K562 (cell line): ENCODE measurements around the gene ISG20L2. TPM values are rescaled to one million over a fixed set of nuclear protein-coding genes. Genes with fewer than 3 reads are reported as not detected.

Experiments
- ARHGAP35 ChIP-seq: fragments of 450-650 bp; IDR thresholded peaks from 2 replicates; pipeline ENCODE4 v1.6.1; 2018; ENCODE audit not compliant: partially characterized antibody
- ASH1L ChIP-seq: fragments of 450-650 bp; IDR thresholded peaks from 2 replicates; pipeline ENCODE4 v1.6.1; 2018; ENCODE audit warnings: borderline replicate concordance, mild to moderate bottlenecking, low read depth; ENCODE audit not compliant: partially characterized antibody
- EZH2 ChIP-seq: IDR thresholded peaks from 2 replicates; pipeline ENCODE4 v1.6.1; 2012; ENCODE audit warnings: low read depth, mild to moderate bottlenecking, inconsistent platforms, low read length, borderline replicate concordance
- GABPA ChIP-seq: fragments of 200-800 bp; sonication (Bioruptor generic); conservative IDR thresholded peaks from 2 replicates; pipeline ENCODE4 v1.6.1; 2016; ENCODE audit warnings: low read depth, missing genetic modification characterization, missing compliant biosample characterization
- HNRNPH1 ChIP-seq: fragments of 200-400 bp; formaldehyde crosslinking; optimal IDR thresholded peaks from 2 replicates; pipeline ENCODE3; 2017; ENCODE audit warnings: low read depth, mild to moderate bottlenecking, low read length, moderate library complexity
- KLF6 ChIP-seq: fragments of 250-450 bp; sonication (Bioruptor Pico); IDR thresholded peaks from 2 replicates; pipeline ENCODE4 v1.4.0; 2020; ENCODE audit warnings: mild to moderate bottlenecking, moderate library complexity, borderline replicate concordance
- LARP7 ChIP-seq: fragments of 450-650 bp; IDR thresholded peaks from 2 replicates; pipeline ENCODE4 v1.6.1; 2016
- MTA2 ChIP-seq: fragments of 450-650 bp; IDR thresholded peaks from 2 replicates; pipeline ENCODE4 v1.6.1; 2016; ENCODE audit warnings: low read depth
- MYC ChIP-seq, 2 experiments: fragments of 250-450 bp in 1 of 2; sonication (Bioruptor Pico) in 1 of 2; IDR thresholded peaks; 2 replicates each; pipeline versions ENCODE4 v1.5.1 to v1.6.1; 2012 to 2021; ENCODE audit warnings: low read depth in 2 of 2, borderline replicate concordance in 1 of 2, improper control_type of control experiment in 1 of 2, low read length in 1 of 2, mild to moderate bottlenecking in 1 of 2, moderate library complexity in 1 of 2
- NCOA4 ChIP-seq: fragments of 450-650 bp; IDR thresholded peaks from 2 replicates; pipeline ENCODE4 v1.6.1; 2018; ENCODE audit warnings: mild to moderate bottlenecking; ENCODE audit not compliant: partially characterized antibody
- NELFE ChIP-seq: IDR thresholded peaks from 2 replicates; pipeline ENCODE4 v1.6.1; 2011; ENCODE audit warnings: mild to moderate bottlenecking; ENCODE audit not compliant: insufficient read depth, insufficient read length
- NR4A1 ChIP-seq, 2 experiments: fragments of 250-450 bp in 1 of 2; fragments of 450-650 bp in 1 of 2; sonication (Bioruptor Pico) in 1 of 2; IDR thresholded peaks; 2 replicates each; pipeline versions ENCODE4 v1.4.0 to v1.6.1; 2016 to 2020; ENCODE audit warnings: mild to moderate bottlenecking in 2 of 2, missing compliant biosample characterization in 1 of 2, missing genetic modification characterization in 1 of 2, moderate library complexity in 1 of 2
- RBBP5 ChIP-seq: fragments of 200-600 bp; sonication (generic); IDR thresholded peaks from 2 replicates; pipeline ENCODE4 v1.6.1; 2012; ENCODE audit warnings: borderline replicate concordance, mild to moderate bottlenecking, low read length, control low read depth, inconsistent platforms; ENCODE audit not compliant: insufficient read depth, poor library complexity, severe bottlenecking
- SETDB1 ChIP-seq: IDR thresholded peaks from one replicate; pipeline ENCODE4 v1.6.1; 2012; ENCODE audit warnings: low read length, control low read depth, inconsistent platforms
- SMAD3 ChIP-seq: fragments of 450-650 bp; formaldehyde crosslinking; conservative IDR thresholded peaks from 2 replicates; pipeline ENCODE4 v1.4.0; 2020; ENCODE audit warnings: mild to moderate bottlenecking
- TCF3 ChIP-seq: sonication (generic); formaldehyde crosslinking; IDR thresholded peaks from 2 replicates; pipeline ENCODE4 v1.4.0; 2020; ENCODE audit warnings: mild to moderate bottlenecking, missing genetic modification reagents
- TEAD4 ChIP-seq, 2 experiments: sonication (generic) in 1 of 2; formaldehyde crosslinking in 1 of 2; IDR thresholded peaks; 2 replicates each; pipeline versions ENCODE4 v1.6.1 to v1.8.0; 2012 to 2022; ENCODE audit warnings: borderline replicate concordance in 1 of 2, inconsistent platforms in 1 of 2, low read length in 1 of 2, mild to moderate bottlenecking in 1 of 2, missing genetic modification reagents in 1 of 2
- U2AF1 ChIP-seq: fragments of 200-400 bp; formaldehyde crosslinking; optimal IDR thresholded peaks from 2 replicates; pipeline ENCODE3; 2017; ENCODE audit warnings: mild to moderate bottlenecking, low read depth, low read length, moderate library complexity
- ZKSCAN8 ChIP-seq: fragments of 200-800 bp; sonication (Bioruptor generic); IDR thresholded peaks from 2 replicates; pipeline ENCODE4 v1.6.1; 2016; ENCODE audit warnings: missing genetic modification characterization, missing compliant biosample characterization
- ZNF253 ChIP-seq: fragments of 250-450 bp; sonication (Bioruptor Pico); conservative IDR thresholded peaks from 2 replicates; pipeline ENCODE4 v1.6.1; 2021; ENCODE audit warnings: mild to moderate bottlenecking
- ZNF57 ChIP-seq: fragments of 450-650 bp; formaldehyde crosslinking; IDR thresholded peaks from 2 replicates; pipeline ENCODE4 v1.4.0; 2020; ENCODE audit warnings: mild to moderate bottlenecking, moderate library complexity
- ZNF583 ChIP-seq: fragments of 250-450 bp; sonication (Bioruptor Pico); IDR thresholded peaks from 2 replicates; pipeline ENCODE4 v1.4.0; 2020
- ZNF785 ChIP-seq: fragments of 250-450 bp; sonication (Bioruptor Pico); IDR thresholded peaks from 2 replicates; pipeline ENCODE4 v1.4.0; 2020; ENCODE audit warnings: mild to moderate bottlenecking
- polyA plus RNA-seq, 8 experiments: library from polyadenylated mRNA; depleted of rRNA in 4 of 8; stranded (reverse) in 5 of 8; unstranded in 3 of 8; fragments of >200 nt; fragmentation: Nextera tagmentation in 2 of 8; fragmentation: Illumina TruSeq in 1 of 8; extraction: Ambion mirVana in 2 of 8; extraction: Trizol in 1 of 8; gene quantifications; 2 replicates each; pipeline versions ENCODE4 v1.2.1 to v1.2.3, GENCODE V29; 2011 to 2014; ENCODE audit warnings: inconsistent platforms in 1 of 8, missing spikeins in 1 of 8
- total RNA-seq, 7 experiments: library from RNA; depleted of rRNA in 6 of 7; stranded (reverse); fragments of >200 nt in 6 of 7; fragmentation: Illumina TruSeq in 2 of 7; extraction: Trizol in 2 of 7; gene quantifications; 2 replicates each; pipeline versions ENCODE4 v1.2.1 to v1.2.3, GENCODE V29; 2011 to 2021; ENCODE audit warnings: low replicate concordance in 1 of 7
- TF ChIP-seq, protein P1 (sequence below): fragments of 450-650 bp; IDR thresholded peaks from one replicate; pipeline ENCODE4 v1.6.1; 2018; ENCODE audit warnings: mild to moderate bottlenecking, moderate library complexity; ENCODE audit not compliant: partially characterized antibody
- TF ChIP-seq, protein P2 (sequence below): sonication (generic); formaldehyde crosslinking; IDR thresholded peaks from 2 replicates; pipeline ENCODE4 v1.8.0; 2022; ENCODE audit warnings: mild to moderate bottlenecking, missing genetic modification reagents
- TF ChIP-seq, protein P3 (sequence below): fragments of 450-650 bp; formaldehyde crosslinking; IDR thresholded peaks from 2 replicates; pipeline ENCODE4 v1.4.0; 2020; ENCODE audit warnings: mild to moderate bottlenecking, mixed read lengths

The ISG20L2 gene
- total and polyA plus RNA-seq, 9 of the 15 experiments (the other 6 are each of a cell fraction or from before 2014, with no cell fraction given), result 21.3 to 130 (median 50.3) TPM

DNA sequence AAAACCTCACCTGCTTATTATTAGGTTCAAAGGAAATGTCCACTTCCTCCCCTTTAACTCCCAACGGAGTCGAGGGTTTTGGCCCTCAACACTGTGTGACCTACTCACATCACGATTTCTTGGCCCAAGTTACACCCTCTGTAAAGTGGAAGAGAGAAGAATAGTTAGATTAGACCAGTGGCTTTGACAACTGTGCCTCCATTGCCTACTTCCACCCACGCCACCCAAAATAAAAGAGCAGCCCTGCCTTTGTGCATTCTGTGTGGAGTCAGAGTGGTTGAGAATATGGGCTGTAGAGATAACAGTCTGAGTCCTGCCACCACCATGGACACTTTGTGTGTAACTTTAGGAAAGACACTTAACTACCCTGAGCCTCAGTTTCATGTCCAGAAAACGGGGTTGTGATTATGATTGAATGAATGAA, 27.0 kb upstream of the ISG20L2 start (continued):
- TF ChIP-seq KLF6 (CRISPR knock-in tag) (peak; percentile 90), NR4A1 (CRISPR knock-in tag; IDR thresholded peaks at IDR 0.05) (peak; percentile 87; the same call in 1 of the 2 replicates), NR4A1 (tag; IDR thresholded peaks at IDR 0.05) (peak; percentile 97), MYC (IDR thresholded peaks at IDR 0.05; ENCODE audit: low read depth, low read length) (no peak), MYC (CRISPR knock-in tag; IDR thresholded peaks at IDR 0.05; ENCODE audit: borderline replicate concordance, low read depth) (peak; percentile 60; the same call in 1 of the 2 replicates), ZKSCAN8 (peak; percentile 80; the same call in 1 of the 2 replicates), NCOA4 (no peak), SETDB1 (no peak), MTA2 (peak; percentile 22; the same call in 1 of the 2 replicates), ASH1L (no peak), U2AF1 (no peak), HNRNPH1 (no peak), SMAD3 (peak; percentile 89), RBBP5 (peak; percentile 37), EZH2 (no peak), ZNF583 (CRISPR knock-in tag) (peak; percentile 95), NELFE (no peak), ZNF57 (peak; percentile 66; the same call in 1 of the 2 replicates), ZNF785 (CRISPR knock-in tag) (no peak), LARP7 (no peak), TEAD4 (IDR thresholded peaks at IDR 0.05; ENCODE audit: low read length) (peak; percentile 58), TEAD4 (CRISPR knock-in tag; IDR thresholded peaks at IDR 0.05; ENCODE audit: borderline replicate concordance) (no peak), ZNF253 (CRISPR knock-in tag) (no peak; the same call in 1 of the 2 replicates), ARHGAP35 (no peak), TCF3 (CRISPR knock-in tag) (peak; percentile 66), GABPA (tag) (no peak; the same call in 1 of the 2 replicates)
- TF ChIP-seq, protein P1, sequence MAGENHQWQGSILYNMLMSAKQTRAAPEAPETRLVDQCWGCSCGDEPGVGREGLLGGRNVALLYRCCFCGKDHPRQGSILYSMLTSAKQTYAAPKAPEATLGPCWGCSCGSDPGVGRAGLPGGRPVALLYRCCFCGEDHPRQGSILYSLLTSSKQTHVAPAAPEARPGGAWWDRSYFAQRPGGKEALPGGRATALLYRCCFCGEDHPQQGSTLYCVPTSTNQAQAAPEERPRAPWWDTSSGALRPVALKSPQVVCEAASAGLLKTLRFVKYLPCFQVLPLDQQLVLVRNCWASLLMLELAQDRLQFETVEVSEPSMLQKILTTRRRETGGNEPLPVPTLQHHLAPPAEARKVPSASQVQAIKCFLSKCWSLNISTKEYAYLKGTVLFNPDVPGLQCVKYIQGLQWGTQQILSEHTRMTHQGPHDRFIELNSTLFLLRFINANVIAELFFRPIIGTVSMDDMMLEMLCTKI, result no peak
- TF ChIP-seq, protein P2, sequence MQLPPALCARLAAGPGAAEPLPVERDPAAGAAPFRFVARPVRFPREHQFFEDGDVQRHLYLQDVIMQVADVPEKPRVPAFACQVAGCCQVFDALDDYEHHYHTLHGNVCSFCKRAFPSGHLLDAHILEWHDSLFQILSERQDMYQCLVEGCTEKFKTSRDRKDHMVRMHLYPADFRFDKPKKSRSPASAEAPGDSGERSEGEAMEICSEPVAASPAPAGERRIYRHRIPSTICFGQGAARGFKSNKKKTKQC (CRISPR knock-in tag), result no peak
- TF ChIP-seq, protein P3, sequence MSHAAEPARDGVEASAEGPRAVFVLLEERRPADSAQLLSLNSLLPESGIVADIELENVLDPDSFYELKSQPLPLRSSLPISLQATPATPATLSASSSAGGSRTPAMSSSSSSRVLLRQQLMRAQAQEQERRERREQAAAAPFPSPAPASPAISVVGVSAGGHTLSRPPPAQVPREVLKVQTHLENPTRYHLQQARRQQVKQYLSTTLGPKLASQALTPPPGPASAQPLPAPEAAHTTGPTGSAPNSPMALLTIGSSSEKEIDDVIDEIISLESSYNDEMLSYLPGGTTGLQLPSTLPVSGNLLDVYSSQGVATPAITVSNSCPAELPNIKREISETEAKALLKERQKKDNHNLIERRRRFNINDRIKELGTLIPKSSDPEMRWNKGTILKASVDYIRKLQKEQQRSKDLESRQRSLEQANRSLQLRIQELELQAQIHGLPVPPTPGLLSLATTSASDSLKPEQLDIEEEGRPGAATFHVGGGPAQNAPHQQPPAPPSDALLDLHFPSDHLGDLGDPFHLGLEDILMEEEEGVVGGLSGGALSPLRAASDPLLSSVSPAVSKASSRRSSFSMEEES (CRISPR knock-in tag), result no peak
